Keratinocyte (primary cell): Measurements from ENCODE around the gene SH3PXD2A. TPM values are rescaled to one million over a fixed set of nuclear protein-coding genes. Genes with fewer than 3 reads are reported as not detected.
A peak's percentile ranks its signal among the peaks of the same experiment; 100 is the strongest.

Experiments
- DNase-seq: peaks from one replicate; pipeline ENCODE4 v3.0.0-alpha.2; 2011; ENCODE audit warnings: low read depth, missing footprints, low spot score
- FAIRE-seq: peaks from 2 replicates; lab custom pipeline; 2011; peaks lifted over from hg19 to GRCh38; lab: Jason Lieb, UNC
- H2AFZ ChIP-seq: 2 replicates; pipeline ENCODE4 v1.6.0; 2012; ENCODE audit warnings: low read length, control low read depth, inconsistent platforms; ENCODE audit not compliant: control insufficient read depth
- H3K27ac ChIP-seq: 2 replicates; pipeline ENCODE4 v1.5.1; 2011; ENCODE audit warnings: low read length; ENCODE audit not compliant: control insufficient read depth, insufficient read depth
- H3K27me3 ChIP-seq: 3 replicates; pipeline ENCODE4 v1.6.0; 2011; ENCODE audit warnings: low read length; ENCODE audit not compliant: control insufficient read depth, insufficient read depth; ENCODE audit errors: extremely low read depth
- H3K36me3 ChIP-seq, 2 experiments: 2 replicates in 1 of 2; 3 replicates in 1 of 2; pipeline ENCODE4 v1.5.1; 2011; ENCODE audit warnings: low read length in 2 of 2, mild to moderate bottlenecking in 1 of 2; ENCODE audit not compliant: control insufficient read depth in 2 of 2, insufficient read depth in 2 of 2; ENCODE audit errors: extremely low read depth in 1 of 2
- H3K4me1 ChIP-seq: 3 replicates; pipeline ENCODE4 v1.5.1; 2011; ENCODE audit warnings: low read length; ENCODE audit not compliant: control insufficient read depth, insufficient read depth; ENCODE audit errors: extremely low read depth
- H3K4me2 ChIP-seq: 3 replicates; pipeline ENCODE4 v1.6.0; 2011; ENCODE audit warnings: low read depth, low read length; ENCODE audit not compliant: control insufficient read depth, insufficient read depth; ENCODE audit errors: extremely low read depth
- H3K4me3 ChIP-seq, 3 experiments: fragments of 200-600 bp in 1 of 3; sonication (generic) in 1 of 3; 2 replicates in 2 of 3; 3 replicates in 1 of 3; pipeline ENCODE4 v1.5.1; 2011 to 2016; ENCODE audit warnings: low read length in 3 of 3, mild to moderate bottlenecking in 3 of 3, control low read depth in 2 of 3, inconsistent platforms in 1 of 3, low read depth in 1 of 3, mixed read lengths in 1 of 3, mixed run types in 1 of 3, moderate library complexity in 1 of 3; ENCODE audit not compliant: control insufficient read depth in 2 of 3, insufficient read depth in 2 of 3; ENCODE audit errors: extremely low read depth in 1 of 3
- H3K79me2 ChIP-seq: 2 replicates; pipeline ENCODE4 v1.6.0; 2012; ENCODE audit warnings: low read length; ENCODE audit not compliant: control insufficient read depth, insufficient read depth
- H3K9ac ChIP-seq: 3 replicates; pipeline ENCODE4 v1.6.0; 2011; ENCODE audit warnings: low read length; ENCODE audit not compliant: control insufficient read depth, insufficient read depth; ENCODE audit errors: extremely low read depth
- H3K9me1 ChIP-seq: 3 replicates; pipeline ENCODE4 v1.6.0; 2011; ENCODE audit warnings: low read length; ENCODE audit not compliant: control insufficient read depth, insufficient read depth; ENCODE audit errors: extremely low read depth
- H3K9me3 ChIP-seq: 2 replicates; pipeline ENCODE4 v1.5.1; 2012; ENCODE audit warnings: low read depth, low read length; ENCODE audit not compliant: control insufficient read depth
- H4K20me1 ChIP-seq: 3 replicates; pipeline ENCODE4 v1.6.0; 2011; ENCODE audit warnings: low read length; ENCODE audit not compliant: control insufficient read depth, insufficient read depth; ENCODE audit errors: extremely low read depth
- EZH2 ChIP-seq: IDR thresholded peaks from one replicate; pipeline ENCODE4 v1.6.1; 2012; ENCODE audit warnings: inconsistent platforms, mild to moderate bottlenecking, low read length, moderate library complexity
- dilution Hi-C: fragments of 300-500 bp; cut with MboI; formaldehyde crosslinking; loops from one replicate; pipeline ENCODE4 v1.7.0; 2020; ENCODE audit warnings: low sequenced_read_pairs; ENCODE audit not compliant: extremely low pct_ligation_motif_present
- polyA plus RNA-seq, 5 experiments: library from polyadenylated mRNA; depleted of rRNA in 3 of 5; stranded (reverse) in 3 of 5; stranded (forward) in 1 of 5; unstranded in 1 of 5; fragments of >200 nt; gene quantifications; 1 replicate in 1 of 5; 2 replicates in 3 of 5; 3 replicates in 1 of 5; pipeline versions ENCODE4 v1.2.1 to v1.2.3, GENCODE V29; 2011 to 2012; ENCODE audit warnings: missing spikeins in 2 of 5, low read depth in 1 of 5, low replicate concordance in 1 of 5
- TF ChIP-seq, protein P1 (sequence below), 3 experiments: IDR thresholded peaks in 1 of 3; conservative IDR thresholded peaks in 1 of 3; optimal IDR thresholded peaks in 1 of 3; 2 replicates in 2 of 3; 3 replicates in 1 of 3; pipeline versions ENCODE3 to v1.5.1; 2011; ENCODE audit warnings: low read length in 3 of 3, mild to moderate bottlenecking in 3 of 3, moderate library complexity in 2 of 3, control low read depth in 1 of 3, inconsistent platforms in 1 of 3; ENCODE audit not compliant: insufficient read depth in 2 of 3; ENCODE audit errors: extremely low read depth in 1 of 3

The SH3PXD2A gene
- polyA plus RNA-seq, 1 donor (not counting 4 experiments of a cell fraction or from before 2014, with no cell fraction given), result 33.9 TPM

DNA sequence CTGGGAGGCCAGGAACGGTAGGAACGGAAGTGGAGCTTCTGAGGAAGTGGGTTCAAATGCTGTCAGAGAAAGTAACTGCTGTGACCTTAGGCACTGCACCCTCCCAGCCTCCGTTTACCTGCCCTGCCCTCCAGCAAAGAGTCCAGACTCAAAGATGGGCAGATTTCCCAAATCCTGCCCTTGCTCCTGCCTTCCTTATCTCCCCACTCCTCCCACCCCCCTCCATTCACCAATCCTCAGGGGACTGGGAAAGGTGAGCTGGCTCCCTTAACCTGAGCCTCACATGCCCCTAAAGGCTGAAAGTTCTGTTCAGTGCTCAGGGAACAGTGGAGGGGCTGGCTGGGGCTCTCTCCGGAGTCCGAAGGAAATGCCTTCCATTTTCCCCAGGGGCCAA is 161.6 kb downstream of the SH3PXD2A start:
- peaks cover 6 to 23% of the 10 kb centered on the region in 2 experiments for H3K36me3 ChIP-seq
- FAIRE-seq, result no peak

DNA sequence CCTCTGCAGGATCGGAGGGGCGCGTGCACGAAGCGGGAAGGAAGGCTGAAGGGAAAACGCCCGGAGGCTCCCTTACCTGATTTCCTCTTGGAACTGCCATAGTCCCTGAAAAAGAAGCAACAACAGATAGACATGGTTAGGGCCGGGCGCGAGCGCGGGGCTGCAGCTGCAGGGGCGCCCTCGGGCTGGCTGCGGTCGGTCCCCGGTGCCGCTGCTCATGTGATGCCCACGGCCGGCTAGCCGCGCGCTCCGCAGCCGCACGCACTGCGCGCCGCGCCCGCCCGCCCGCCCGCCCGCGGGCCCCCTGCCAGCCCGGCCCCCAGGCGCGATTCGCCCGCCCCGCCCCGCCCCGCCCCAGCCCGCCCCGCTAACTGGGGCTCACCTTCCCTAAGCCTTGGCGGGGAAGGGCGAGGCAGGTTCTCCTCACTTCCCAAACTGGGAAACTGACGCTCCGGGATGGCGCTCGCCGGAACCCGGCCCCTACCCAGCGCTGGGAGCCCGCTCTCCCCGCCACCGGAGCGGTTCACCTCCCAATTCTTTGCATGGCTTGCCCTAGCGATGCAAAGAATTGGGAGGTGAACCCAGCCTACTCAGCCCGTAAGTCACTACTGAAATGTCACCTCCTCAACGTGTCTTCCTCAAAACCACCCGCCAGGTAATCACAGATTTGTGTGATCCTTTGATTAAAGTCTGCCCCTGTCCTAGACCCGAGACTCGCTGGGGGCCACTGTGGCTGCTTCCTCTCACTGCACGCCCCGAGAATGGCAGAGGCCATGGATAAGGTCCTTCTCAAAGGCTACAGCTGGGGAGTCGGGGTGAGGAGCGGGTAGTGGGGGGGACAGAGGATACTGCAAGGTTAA is 162.2 kb downstream of the SH3PXD2A start:
- Histone ChIP-seq H3K4me1 (peaks cover 53% of the 10 kb centered on the region), H4K20me1 (peaks cover 6% of the 10 kb centered on the region), H3K9me3 (no peaks in the 10 kb centered on the region), H2AFZ (no peak overlapping the region), H3K79me2 (peaks cover 60% of the 10 kb centered on the region), H3K27ac (peak overlapping the region; percentile 17), H3K9me1 (peaks cover 5% of the 10 kb centered on the region), H3K4me3 (peak overlapping the region in 2 of 3 experiments; percentile 18 to 32), H3K9ac (no peak overlapping the region), H3K27me3 (no peaks in the 10 kb centered on the region), H3K36me3 (peaks cover 6 to 19% of the 10 kb centered on the region in 2 experiments), H3K4me2 (peak overlapping the region; percentile 58)
- TF ChIP-seq, protein P1, sequence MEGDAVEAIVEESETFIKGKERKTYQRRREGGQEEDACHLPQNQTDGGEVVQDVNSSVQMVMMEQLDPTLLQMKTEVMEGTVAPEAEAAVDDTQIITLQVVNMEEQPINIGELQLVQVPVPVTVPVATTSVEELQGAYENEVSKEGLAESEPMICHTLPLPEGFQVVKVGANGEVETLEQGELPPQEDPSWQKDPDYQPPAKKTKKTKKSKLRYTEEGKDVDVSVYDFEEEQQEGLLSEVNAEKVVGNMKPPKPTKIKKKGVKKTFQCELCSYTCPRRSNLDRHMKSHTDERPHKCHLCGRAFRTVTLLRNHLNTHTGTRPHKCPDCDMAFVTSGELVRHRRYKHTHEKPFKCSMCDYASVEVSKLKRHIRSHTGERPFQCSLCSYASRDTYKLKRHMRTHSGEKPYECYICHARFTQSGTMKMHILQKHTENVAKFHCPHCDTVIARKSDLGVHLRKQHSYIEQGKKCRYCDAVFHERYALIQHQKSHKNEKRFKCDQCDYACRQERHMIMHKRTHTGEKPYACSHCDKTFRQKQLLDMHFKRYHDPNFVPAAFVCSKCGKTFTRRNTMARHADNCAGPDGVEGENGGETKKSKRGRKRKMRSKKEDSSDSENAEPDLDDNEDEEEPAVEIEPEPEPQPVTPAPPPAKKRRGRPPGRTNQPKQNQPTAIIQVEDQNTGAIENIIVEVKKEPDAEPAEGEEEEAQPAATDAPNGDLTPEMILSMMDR (optimal IDR thresholded peaks at IDR 0.05 in 1 of 3, IDR thresholded peaks at IDR 0.05 in 1 of 3, conservative IDR thresholded peaks at IDR 0.05 in 1 of 3; ENCODE audit: extremely low read depth in 1 of 3, insufficient read depth in 2 of 3, low read length in 3 of 3), result no peak
- no peak for TF ChIP-seq EZH2
- DNase-seq (no peak), FAIRE-seq (no peak)
- dilution Hi-C loops, result no loop called here

More for the DNA sequence above, 161.6 kb downstream of the SH3PXD2A start:
- H3K27ac ChIP-seq, result peak overlapping the region; percentile 17
- TF ChIP-seq, protein P1 (optimal IDR thresholded peaks at IDR 0.05 in 1 of 3, IDR thresholded peaks at IDR 0.05 in 1 of 3, conservative IDR thresholded peaks at IDR 0.05 in 1 of 3; ENCODE audit: extremely low read depth in 1 of 3, insufficient read depth in 2 of 3, low read length in 3 of 3), result no peak
- no peak for TF ChIP-seq EZH2
- peak overlapping the region in 1 of 3 experiments; percentile 32 for H3K4me3 ChIP-seq
- H3K4me1 ChIP-seq, result peaks cover 59% of the 10 kb centered on the region
- no peaks in the 10 kb centered on the region for H3K9me3 ChIP-seq
- peaks cover 5% of the 10 kb centered on the region for H3K9me1 ChIP-seq
- no peak for DNase-seq
- H4K20me1 ChIP-seq, result peaks cover 2% of the 10 kb centered on the region
- peak overlapping the region; percentile 58 for H3K4me2 ChIP-seq
- peaks cover 55% of the 10 kb centered on the region for H3K79me2 ChIP-seq
- dilution Hi-C loops, result no loop called here
- H3K9ac ChIP-seq, result no peak overlapping the region
- no peak overlapping the region for H2AFZ ChIP-seq
- H3K27me3 ChIP-seq, result no peaks in the 10 kb centered on the region
